Caco-2 (cell line): ENCODE results near the gene TCHH. TPM values are rescaled to one million over a fixed set of nuclear protein-coding genes. Genes with fewer than 3 reads are reported as not detected.

Experiments
- BruUV-seq: library from RNA; stranded (reverse); fragments of 400-500 nt; replicated peaks from 2 replicates; lab custom pipeline; 2021; lab: Mats Ljungman, UMichigan
- CTCF ChIA-PET: fragments of 300-600 bp; sonication (Branson Sonifier 250); formaldehyde crosslinking; loops from one replicate; lab custom pipeline; 2022; ENCODE audit warnings: antibody characterized with exemption; lab: Charles Lee
- POLR2A ChIA-PET: fragments of 300-600 bp; sonication (Branson Sonifier 250); formaldehyde crosslinking; loops from one replicate; lab custom pipeline; 2022; ENCODE audit warnings: antibody characterized with exemption; lab: Charles Lee
- DNase-seq, 2 experiments: peaks; one replicate each; pipeline versions ENCODE4 v3.0.0 to v3.0.0-alpha.2; 2020 to 2022
- H3K27me3 ChIP-seq: replicated peaks from 2 replicates; pipeline ENCODE4 v1.6.0; 2011; ENCODE audit warnings: low read length; ENCODE audit not compliant: control insufficient read depth, insufficient read depth
- H3K36me3 ChIP-seq: 2 replicates; pipeline ENCODE4 v1.5.1; 2011; ENCODE audit warnings: low read length; ENCODE audit not compliant: control insufficient read depth, insufficient read depth
- H3K4me1 ChIP-seq: fragments of 250-450 bp; sonication (Bioruptor Pico); 2 replicates; pipeline ENCODE4 v1.5.1; 2020; ENCODE audit warnings: mild to moderate bottlenecking
- H3K4me3 ChIP-seq: 2 replicates; pipeline ENCODE4 v1.5.1; 2011; ENCODE audit warnings: low read depth, mild to moderate bottlenecking, control low read depth, low read length
- H3K9me3 ChIP-seq: fragments of 250-450 bp; sonication (Bioruptor Pico); 2 replicates; pipeline ENCODE4 v1.5.1; 2020; ENCODE audit warnings: mild to moderate bottlenecking, moderate library complexity
- H3K27ac Mint-ChIP-seq: one replicate; pipeline ENCODE4 v1.8.0; 2022; ENCODE audit warnings: mixed read lengths; ENCODE audit not compliant: unreplicated experiment
- H3K27me3 Mint-ChIP-seq: one replicate; pipeline ENCODE4 v1.8.0; 2022; ENCODE audit warnings: mixed read lengths; ENCODE audit not compliant: insufficient read depth, unreplicated experiment
- H3K36me3 Mint-ChIP-seq: one replicate; pipeline ENCODE4 v1.8.0; 2022; ENCODE audit warnings: mild to moderate bottlenecking, mixed read lengths; ENCODE audit not compliant: insufficient read depth, unreplicated experiment
- H3K4me1 Mint-ChIP-seq: one replicate; pipeline ENCODE4 v1.8.0; 2022; ENCODE audit warnings: low read depth, mixed read lengths; ENCODE audit not compliant: unreplicated experiment
- H3K4me3 Mint-ChIP-seq: one replicate; pipeline ENCODE4 v1.8.0; 2022; ENCODE audit warnings: mild to moderate bottlenecking, moderate library complexity, mixed read lengths; ENCODE audit not compliant: unreplicated experiment
- H3K9me3 Mint-ChIP-seq: one replicate; pipeline ENCODE4 v1.8.0; 2022; ENCODE audit warnings: mixed read lengths; ENCODE audit not compliant: unreplicated experiment
- intact Hi-C: fragments of 100-400 bp; cut with micrococcal nuclease; formaldehyde crosslinking; loops from one replicate; pipeline ENCODE4 v1.10.0; 2022; ENCODE audit not compliant: unreplicated experiment
- total RNA-seq: library from RNA; stranded (reverse); gene quantifications from 2 replicates; pipeline ENCODE4 v1.2.3, GENCODE V29; 2022
- TF ChIP-seq, protein P1 (sequence below), 2 experiments: fragments of 200-600 bp in 1 of 2; IDR thresholded peaks; 1 replicate in 1 of 2; 2 replicates in 1 of 2; pipeline versions ENCODE4 v1.5.1 to v1.8.0; 2011 to 2022; ENCODE audit warnings: antibody characterized with exemption in 1 of 2, control low read depth in 1 of 2, inconsistent platforms in 1 of 2, low read depth in 1 of 2, low read length in 1 of 2, mild to moderate bottlenecking in 1 of 2, moderate library complexity in 1 of 2; ENCODE audit not compliant: insufficient read depth in 1 of 2, severe bottlenecking in 1 of 2, unreplicated experiment in 1 of 2

The TCHH gene
- total RNA-seq, 1 experiment from 2014 or later = 0.54 TPM

DNA sequence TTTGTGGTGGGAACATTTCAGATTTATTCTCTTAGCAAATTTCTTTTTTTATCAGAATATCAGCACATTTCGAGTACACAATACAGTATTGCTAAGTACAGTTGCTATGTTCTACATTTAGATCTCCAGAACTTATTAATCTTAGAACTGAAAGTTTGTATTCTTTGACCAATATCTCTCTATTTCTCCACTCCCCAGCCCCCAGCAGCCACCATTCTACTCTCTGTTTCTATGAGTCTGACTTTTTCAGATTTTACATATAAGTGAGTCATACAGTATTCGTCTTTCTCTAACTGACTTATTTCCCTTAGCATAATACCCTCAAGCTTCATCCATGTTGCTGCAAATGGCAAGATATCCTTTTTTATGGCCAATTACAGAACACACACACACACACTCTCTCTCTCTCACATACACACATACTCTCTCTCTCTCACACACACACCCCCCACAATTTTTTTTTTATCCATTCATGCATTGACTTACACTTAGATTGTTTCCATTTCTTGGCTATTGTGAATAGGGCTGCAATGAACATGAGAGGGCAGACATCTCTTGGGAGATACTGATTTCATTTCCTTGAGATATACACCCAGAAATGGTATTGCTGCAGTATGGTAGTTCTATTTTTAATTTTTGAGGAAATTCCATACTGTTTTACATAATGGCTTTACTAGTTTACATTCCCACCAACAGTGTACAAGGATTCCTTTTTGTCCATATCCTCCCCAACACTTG is 28.1 kb upstream of the TCHH start:
- ChIA-PET POLR2A (no interaction called here), CTCF (no interaction called here)
- Mint-ChIP-seq H3K27ac (no peak overlapping the region), H3K36me3 (no peaks in the 10 kb centered on the region), H3K9me3 (peaks cover 21% of the 10 kb centered on the region), H3K4me1 (no peaks in the 10 kb centered on the region), H3K4me3 (no peak overlapping the region), H3K27me3 (peaks cover 5% of the 10 kb centered on the region)
- intact Hi-C loops = loop anchor here (5.0 kb wide), 1 partner anchor 204 kb away; no protein-coding TSS in a partner anchor
- no peak for DNase-seq
- Histone ChIP-seq H3K36me3 (no peaks in the 10 kb centered on the region), H3K9me3 (peaks cover 7% of the 10 kb centered on the region), H3K4me1 (no peaks in the 10 kb centered on the region), H3K27me3 (no peaks in the 10 kb centered on the region), H3K4me3 (no peak overlapping the region)
- BruUV-seq = no TSS peak
- TF ChIP-seq, protein P1, sequence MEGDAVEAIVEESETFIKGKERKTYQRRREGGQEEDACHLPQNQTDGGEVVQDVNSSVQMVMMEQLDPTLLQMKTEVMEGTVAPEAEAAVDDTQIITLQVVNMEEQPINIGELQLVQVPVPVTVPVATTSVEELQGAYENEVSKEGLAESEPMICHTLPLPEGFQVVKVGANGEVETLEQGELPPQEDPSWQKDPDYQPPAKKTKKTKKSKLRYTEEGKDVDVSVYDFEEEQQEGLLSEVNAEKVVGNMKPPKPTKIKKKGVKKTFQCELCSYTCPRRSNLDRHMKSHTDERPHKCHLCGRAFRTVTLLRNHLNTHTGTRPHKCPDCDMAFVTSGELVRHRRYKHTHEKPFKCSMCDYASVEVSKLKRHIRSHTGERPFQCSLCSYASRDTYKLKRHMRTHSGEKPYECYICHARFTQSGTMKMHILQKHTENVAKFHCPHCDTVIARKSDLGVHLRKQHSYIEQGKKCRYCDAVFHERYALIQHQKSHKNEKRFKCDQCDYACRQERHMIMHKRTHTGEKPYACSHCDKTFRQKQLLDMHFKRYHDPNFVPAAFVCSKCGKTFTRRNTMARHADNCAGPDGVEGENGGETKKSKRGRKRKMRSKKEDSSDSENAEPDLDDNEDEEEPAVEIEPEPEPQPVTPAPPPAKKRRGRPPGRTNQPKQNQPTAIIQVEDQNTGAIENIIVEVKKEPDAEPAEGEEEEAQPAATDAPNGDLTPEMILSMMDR (IDR thresholded peaks at IDR 0.05; ENCODE audit: insufficient read depth in 1 of 2, low read depth in 1 of 2, low read length in 1 of 2, severe bottlenecking in 1 of 2, unreplicated experiment in 1 of 2) = no peak

DNA sequence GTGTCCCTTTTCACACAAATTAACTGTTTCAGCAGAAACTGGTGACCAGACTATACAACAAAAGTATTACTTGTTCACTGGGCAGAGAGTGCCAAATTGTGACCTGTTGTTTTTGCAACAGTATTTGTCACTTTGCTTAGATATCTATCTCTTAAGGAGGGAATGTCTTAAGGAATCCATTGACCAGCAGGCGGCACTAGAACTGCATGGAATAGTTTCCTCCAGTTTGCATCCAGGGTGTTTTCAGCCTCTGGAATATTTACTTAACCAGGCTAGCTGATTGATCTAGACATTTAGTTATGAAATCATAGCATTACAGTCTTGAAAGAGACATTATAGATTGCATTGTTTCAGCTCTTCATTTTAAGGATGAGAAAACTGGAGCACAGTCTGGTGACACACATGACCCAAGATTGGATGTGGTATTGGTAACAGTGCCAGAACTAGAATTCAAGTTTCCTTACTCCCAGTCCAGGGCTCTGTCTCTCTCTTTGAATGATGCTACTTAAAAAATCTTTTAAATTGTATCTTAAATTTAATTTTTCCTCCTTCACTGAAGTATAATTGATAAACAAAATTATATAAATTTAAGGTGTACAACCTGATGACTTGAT is 26.8 kb upstream of the TCHH start:
- intact Hi-C loops = loop anchor here (1.0 to 5.0 kb wide), 5 partner anchors 21 to 316 kb away; no protein-coding TSS in a partner anchor
- H3K9me3 Mint-ChIP-seq = peaks cover 17% of the 10 kb centered on the region
- no peaks in the 10 kb centered on the region for H3K4me1 Mint-ChIP-seq
- H3K4me3 Mint-ChIP-seq = no peak overlapping the region
- Histone ChIP-seq H3K4me3 (no peak overlapping the region), H3K36me3 (no peaks in the 10 kb centered on the region), H3K27me3 (no peaks in the 10 kb centered on the region), H3K4me1 (no peaks in the 10 kb centered on the region), H3K9me3 (no peaks in the 10 kb centered on the region)
- H3K27ac Mint-ChIP-seq = no peak overlapping the region
- peaks cover 5% of the 10 kb centered on the region for H3K27me3 Mint-ChIP-seq
- DNase-seq = peak; percentile 61 to 70
- POLR2A ChIA-PET = no interaction called here
- H3K36me3 Mint-ChIP-seq = no peaks in the 10 kb centered on the region
- TF ChIP-seq, protein P1 (IDR thresholded peaks at IDR 0.05; ENCODE audit: insufficient read depth in 1 of 2, low read depth in 1 of 2, low read length in 1 of 2, severe bottlenecking in 1 of 2, unreplicated experiment in 1 of 2) = peak; percentile 81 to 89
- no TSS peak for BruUV-seq
- CTCF ChIA-PET = interaction anchor here (0.7 to 1.7 kb wide), 4 partner anchors 41 to 316 kb away, joined by 5 to 15 read pairs (median 10); no protein-coding TSS in a partner anchor

DNA sequence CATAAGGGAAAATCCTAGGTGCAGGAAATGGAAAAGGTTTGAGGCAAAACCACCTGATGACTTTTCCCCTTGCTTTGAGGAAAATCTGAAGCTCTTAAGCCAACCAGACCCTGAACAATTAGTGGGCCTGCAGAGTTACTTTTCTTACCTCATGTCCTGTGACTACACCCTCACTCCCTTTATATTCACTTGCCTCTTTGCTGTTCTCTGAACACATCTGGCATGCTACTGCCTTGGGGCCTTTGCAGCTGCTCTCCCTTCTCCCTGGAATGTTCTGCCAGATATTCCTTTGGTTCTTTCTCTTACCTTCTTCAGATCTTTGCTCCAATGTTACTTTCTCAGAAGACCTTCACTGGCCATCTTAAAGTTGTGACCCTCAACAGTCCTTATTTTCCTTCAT is 22.0 kb upstream of the TCHH start:
- Mint-ChIP-seq H3K9me3 (no peaks in the 10 kb centered on the region), H3K4me1 (no peaks in the 10 kb centered on the region), H3K27me3 (peaks cover 23% of the 10 kb centered on the region), H3K4me3 (no peak overlapping the region), H3K27ac (no peak overlapping the region), H3K36me3 (no peaks in the 10 kb centered on the region)
- CTCF ChIA-PET = no interaction called here
- intact Hi-C loops = no loop called here
- Histone ChIP-seq H3K27me3 (no peaks in the 10 kb centered on the region), H3K9me3 (no peaks in the 10 kb centered on the region), H3K4me3 (no peak overlapping the region), H3K36me3 (no peaks in the 10 kb centered on the region), H3K4me1 (no peaks in the 10 kb centered on the region)
- POLR2A ChIA-PET = no interaction called here
- DNase-seq = no peak
- BruUV-seq = no TSS peak
- TF ChIP-seq, protein P1 (IDR thresholded peaks at IDR 0.05; ENCODE audit: insufficient read depth in 1 of 2, low read depth in 1 of 2, low read length in 1 of 2, severe bottlenecking in 1 of 2, unreplicated experiment in 1 of 2) = no peak
